Activated naive CD8-positive, alpha-beta T cell treated with anti-CD3 and anti-CD28 coated beads, Interleukin-2, amount 50 U/mL, for 16 hours (primary cell): ENCODE measurements around the gene SLC25A19.

Experiments used
- DNase-seq: peaks from one replicate; pipeline ENCODE4 v3.0.0-alpha.2; 2020; ENCODE audit warnings: low read depth, low spot score

Gene SLC25A19

GRCh38 chr17:75241502-75241901, 47.7 kb downstream of the SLC25A19 start:
- DNase-seq: no peak

GRCh38 chr17:75241143-75241430, 48.1 kb downstream of the SLC25A19 start:
- DNase-seq: no peak

- DNase-seq: peak; percentile 30
Measured at GRCh38 chr17:75240394-75241142, 48.7 kb downstream of the SLC25A19 start.

GRCh38 chr17:75239778-75240393, 49.3 kb downstream of the SLC25A19 start:
- no peak for DNase-seq

- DNase-seq: no peak
Measured at GRCh38 chr17:75239214-75239613, 50.0 kb downstream of the SLC25A19 start.

GRCh38 chr17:75238684-75239191, 50.5 kb downstream of the SLC25A19 start:
- peak; percentile 29 for DNase-seq

- DNase-seq: no peak
Measured at GRCh38 chr17:75238020-75238580, 51.1 kb downstream of the SLC25A19 start.

- DNase-seq: no peak
Measured at GRCh38 chr17:75237100-75238014, 51.9 kb downstream of the SLC25A19 start.

GRCh38 chr17:75232786-75233185, 56.4 kb downstream of the SLC25A19 start:
- no peak for DNase-seq

- DNase-seq: no peak
Measured at GRCh38 chr17:75231741-75232464, 57.3 kb downstream of the SLC25A19 start.

GRCh38 chr17:75231071-75231470, 58.2 kb downstream of the SLC25A19 start:
- no peak for DNase-seq

GRCh38 chr17:75228847-75229246, 60.4 kb downstream of the SLC25A19 start:
- no peak for DNase-seq

GRCh38 chr17:75228305-75228704, 60.9 kb downstream of the SLC25A19 start:
- no peak for DNase-seq

GRCh38 chr17:75227729-75228128, 61.5 kb downstream of the SLC25A19 start:
- no peak for DNase-seq

GRCh38 chr17:75225016-75225415, 64.2 kb downstream of the SLC25A19 start:
- DNase-seq: no peak
